Gastrocnemius medialis (tissue), 4 donors: ENCODE results near the gene CCDC194. TPM values are rescaled to one million over a fixed set of nuclear protein-coding genes. Genes with fewer than 3 reads are reported as not detected.
A peak's percentile ranks its signal among the peaks of the same experiment; 100 is the strongest.

Experiments used
- ATAC-seq, 2 donors: fragments of 150-250 bp; one replicate each; pipeline ENCODE4 v1.9.1; 2016
- DNase-seq, 2 donors: peaks; one replicate each; pipeline ENCODE4 v3.0.0-alpha.2; 2019
- H3K27ac ChIP-seq, 4 donors: fragments of 200-600 bp; sonication (generic); 1 replicate in 1 of 4; 2 replicates in 3 of 4; pipeline ENCODE4 v1.5.1; 2016 to 2018; ENCODE audit warnings: mild to moderate bottlenecking in 2 of 4, moderate library complexity in 1 of 4
- H3K27me3 ChIP-seq, 3 donors: fragments of 200-600 bp; sonication (generic) in 2 of 3; 1 replicate in 1 of 3; 2 replicates in 2 of 3; pipeline versions ENCODE4 v1.5.1 to v1.6.0; 2016 to 2019; ENCODE audit warnings: mild to moderate bottlenecking in 1 of 3, moderate library complexity in 1 of 3
- H3K36me3 ChIP-seq, 2 donors: fragments of 200-600 bp; sonication (generic) in 1 of 2; one replicate each; pipeline ENCODE4 v1.5.1; 2017 to 2018
- H3K4me1 ChIP-seq, 2 donors: fragments of 200-600 bp; sonication (generic) in 1 of 2; one replicate each; pipeline ENCODE4 v1.5.1; 2016 to 2017; ENCODE audit warnings: mild to moderate bottlenecking in 2 of 2
- H3K4me3 ChIP-seq, 4 donors: fragments of 200-600 bp; sonication (generic) in 3 of 4; 1 replicate in 1 of 4; 2 replicates in 3 of 4; pipeline ENCODE4 v1.5.1; 2016 to 2019; ENCODE audit warnings: mild to moderate bottlenecking in 2 of 4
- H3K9me3 ChIP-seq, 3 donors: fragments of 200-600 bp; sonication (generic) in 2 of 3; 1 replicate in 1 of 3; 2 replicates in 2 of 3; pipeline ENCODE4 v1.5.1; 2016 to 2019
- CTCF ChIP-seq, 5 experiments: fragments of 450-650 bp in 3 of 5; fragments of 200-600 bp in 2 of 5; sonication (generic) in 2 of 5; IDR thresholded peaks in 4 of 5; conservative IDR thresholded peaks in 1 of 5; 1 replicate in 4 of 5; 2 replicates in 1 of 5; pipeline ENCODE4 v1.5.1; 2016 to 2019; ENCODE audit warnings: antibody characterized with exemption in 5 of 5, mild to moderate bottlenecking in 3 of 5, moderate library complexity in 3 of 5
- POLR2A ChIP-seq, 2 donors: fragments of 450-650 bp; IDR thresholded peaks; one replicate each; pipeline ENCODE4 v1.6.1; 2017; ENCODE audit warnings: antibody characterized with exemption in 2 of 2, mild to moderate bottlenecking in 2 of 2, moderate library complexity in 2 of 2
- in situ Hi-C, 4 donors: fragments of 200-750 bp; cut with MboI; loops; one replicate each; pipeline versions ENCODE4 v1.15.0 to v1.8.0; 2017; ENCODE audit warnings: low sequenced_read_pairs in 4 of 4
- intact Hi-C: fragments of 100-400 bp; cut with DNase I; formaldehyde crosslinking; loops from one replicate; pipeline ENCODE4 v1.15.1; 2023; ENCODE audit warnings: low total_unique reads
- total RNA-seq, 4 donors: library from RNA; depleted of rRNA; stranded (reverse); fragments of >200 nt; gene quantifications; one replicate each; pipeline versions ENCODE4 v1.1.0 to v1.2.3, GENCODE V29; 2016

Gene CCDC194
- total RNA-seq, 4 donors from 2014 or later, result not detected

- Histone ChIP-seq H3K27me3 (peaks cover 17 to 18% (median 18%) of the 10 kb centered on the region in 3 donors), H3K36me3 (no peaks in the 10 kb centered on the region), H3K27ac (no peak overlapping the region), H3K4me1 (peaks cover 6% of the 10 kb centered on the region in 2 donors), H3K4me3 (no peak overlapping the region), H3K9me3 (no peaks in the 10 kb centered on the region)
- DNase-seq, result peak in 1 of 2 donors; percentile 39
- peak in 1 of 2 donors; percentile 40 for ATAC-seq
- TF ChIP-seq POLR2A (IDR thresholded peaks at IDR 0.05) (no peak), CTCF (IDR thresholded peaks at IDR 0.05 in 4 of 5, conservative IDR thresholded peaks at IDR 0.05 in 1 of 5) (peak; percentile 43 to 62 (median 58))
- intact Hi-C loops, result no loop called here
- in situ Hi-C loops, result loop anchor here in 1 of 4 donors (10.0 kb wide), 1 partner anchor 70 kb away; the partner anchor contains the start of gene NXNL1
Measured at GRCh38 chr19:17394891-17395415, 957 bp upstream of the CCDC194 start.

DNA sequence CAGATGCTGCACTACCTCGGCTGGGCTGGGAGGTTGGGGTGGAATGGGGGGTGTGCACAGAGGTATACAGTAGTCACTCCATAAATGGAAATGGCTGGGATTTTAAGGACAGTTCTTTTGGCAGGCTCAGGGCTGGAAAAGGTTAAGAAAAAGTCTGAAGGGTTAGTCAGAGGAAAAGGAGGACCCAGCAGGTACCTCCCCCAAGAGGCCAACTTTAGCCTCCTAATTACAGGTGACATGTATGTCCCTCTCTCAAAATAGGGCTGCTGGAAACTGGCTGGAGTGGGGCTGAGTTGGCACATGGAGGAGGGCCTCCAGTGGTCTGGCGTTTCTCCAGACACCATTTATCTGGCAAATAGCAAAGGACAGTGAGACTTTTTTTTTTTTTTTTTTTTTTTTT lies 994 bp downstream of the CCDC194 start:
- ATAC-seq (no peak), DNase-seq (no peak)
- H3K9me3 ChIP-seq, result no peaks in the 10 kb centered on the region
- no peak overlapping the region for H3K4me3 ChIP-seq
- no peaks in the 10 kb centered on the region for H3K36me3 ChIP-seq
- no peak overlapping the region for H3K27ac ChIP-seq
- TF ChIP-seq POLR2A (IDR thresholded peaks at IDR 0.05) (no peak), CTCF (IDR thresholded peaks at IDR 0.05 in 4 of 5, conservative IDR thresholded peaks at IDR 0.05 in 1 of 5) (no peak)
- peaks cover 22 to 29% (median 29%) of the 10 kb centered on the region in 3 donors for H3K27me3 ChIP-seq
- peaks cover 6% of the 10 kb centered on the region in 2 donors for H3K4me1 ChIP-seq
- in situ Hi-C loops, result loop anchor here in 1 of 4 donors (10.0 kb wide), 1 partner anchor 72 kb away; the partner anchor contains the start of gene NXNL1
- intact Hi-C loops, result no loop called here

GRCh38 chr19:17391371-17392151 lies 2.4 kb downstream of the CCDC194 start:
- H3K27me3 ChIP-seq, result peaks cover 22 to 29% (median 29%) of the 10 kb centered on the region in 3 donors
- in situ Hi-C loops, result loop anchor here in 1 of 4 donors (10.0 kb wide), 1 partner anchor 73 kb away; the partner anchor contains the start of gene NXNL1
- H3K4me1 ChIP-seq, result peaks cover 6% of the 10 kb centered on the region in 2 donors
- ATAC-seq, result peak in 1 of 2 donors; percentile 12
- H3K27ac ChIP-seq, result no peak overlapping the region
- no peaks in the 10 kb centered on the region for H3K36me3 ChIP-seq
- H3K4me3 ChIP-seq, result peak overlapping the region; percentile 11 to 56 (median 52)
- intact Hi-C loops, result loop anchor here (1.0 kb wide), 1 partner anchor 45 kb away; no protein-coding TSS in a partner anchor
- no peaks in the 10 kb centered on the region for H3K9me3 ChIP-seq
- no peak for TF ChIP-seq POLR2A (IDR thresholded peaks at IDR 0.05)
- peak in 1 of 5 experiments; percentile 4 for TF ChIP-seq CTCF (IDR thresholded peaks at IDR 0.05 in 4 of 5, conservative IDR thresholded peaks at IDR 0.05 in 1 of 5)
- no peak for DNase-seq

DNA sequence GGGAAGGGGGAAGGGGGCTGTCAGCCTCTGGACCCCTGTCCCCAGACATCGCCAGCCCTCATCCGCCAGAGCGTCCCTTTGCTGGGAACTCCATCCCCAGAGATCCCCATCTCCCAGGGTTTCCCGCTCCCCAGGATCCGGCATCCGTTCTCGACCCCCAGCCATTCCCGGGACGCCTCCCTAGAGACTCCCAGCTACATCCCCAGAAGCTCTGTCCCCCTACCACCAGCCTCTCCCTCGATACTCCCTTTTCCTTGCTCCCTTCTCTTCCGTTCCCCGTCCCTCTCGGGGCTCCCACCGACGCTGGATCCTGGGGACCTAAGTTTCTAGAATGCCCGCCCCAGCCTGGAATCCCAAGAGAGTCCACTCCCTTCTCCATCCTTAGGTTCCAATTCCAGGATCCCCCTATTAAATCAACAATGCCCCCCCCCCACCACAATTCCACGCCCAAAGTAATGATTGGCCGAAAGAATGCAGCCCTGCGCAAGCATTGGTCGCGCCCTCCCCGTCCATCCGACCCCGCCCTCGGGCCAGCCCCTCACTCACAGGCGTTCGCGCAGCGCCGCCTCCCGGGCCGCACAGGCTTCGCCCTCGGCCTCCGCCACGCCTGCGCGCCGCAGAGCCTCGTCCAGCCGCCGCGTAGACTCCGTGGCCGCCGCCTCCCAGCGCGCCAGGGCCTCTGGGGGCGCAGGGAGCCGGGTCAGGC lies 3.2 kb downstream of the CCDC194 start:
- in situ Hi-C loops, result loop anchor here in 1 of 4 donors (10.0 kb wide), 1 partner anchor 74 kb away; the partner anchor contains the start of gene NXNL1
- H3K27ac ChIP-seq, result peak overlapping the region in 1 of 4 donors; percentile 23
- H3K9me3 ChIP-seq, result no peaks in the 10 kb centered on the region
- peaks cover 6% of the 10 kb centered on the region in 2 donors for H3K4me1 ChIP-seq
- TF ChIP-seq POLR2A (IDR thresholded peaks at IDR 0.05), result no peak
- TF ChIP-seq CTCF (IDR thresholded peaks at IDR 0.05 in 4 of 5, conservative IDR thresholded peaks at IDR 0.05 in 1 of 5), result peak; percentile 29 to 76 (median 62)
- no peaks in the 10 kb centered on the region for H3K36me3 ChIP-seq
- peaks cover 22 to 29% (median 29%) of the 10 kb centered on the region in 3 donors for H3K27me3 ChIP-seq
- H3K4me3 ChIP-seq, result peak overlapping the region; percentile 41 to 56 (median 52)
- peak; percentile 66 to 75 for ATAC-seq
- intact Hi-C loops, result loop anchor here (1.0 kb wide), 1 partner anchor 45 kb away; no protein-coding TSS in a partner anchor
- peak; percentile 60 to 63 for DNase-seq
